DMS 273 (cell line): ENCODE measurements around the gene ST8SIA4.
A peak's percentile ranks its signal among the peaks of the same experiment; 100 is the strongest.

Experiments used
- DNase-seq: peaks from one replicate; lab custom pipeline; 2025; ENCODE audit not compliant: unreplicated experiment; lab: John Stamatoyannopoulos, UW

ST8SIA4 gene

DNA sequence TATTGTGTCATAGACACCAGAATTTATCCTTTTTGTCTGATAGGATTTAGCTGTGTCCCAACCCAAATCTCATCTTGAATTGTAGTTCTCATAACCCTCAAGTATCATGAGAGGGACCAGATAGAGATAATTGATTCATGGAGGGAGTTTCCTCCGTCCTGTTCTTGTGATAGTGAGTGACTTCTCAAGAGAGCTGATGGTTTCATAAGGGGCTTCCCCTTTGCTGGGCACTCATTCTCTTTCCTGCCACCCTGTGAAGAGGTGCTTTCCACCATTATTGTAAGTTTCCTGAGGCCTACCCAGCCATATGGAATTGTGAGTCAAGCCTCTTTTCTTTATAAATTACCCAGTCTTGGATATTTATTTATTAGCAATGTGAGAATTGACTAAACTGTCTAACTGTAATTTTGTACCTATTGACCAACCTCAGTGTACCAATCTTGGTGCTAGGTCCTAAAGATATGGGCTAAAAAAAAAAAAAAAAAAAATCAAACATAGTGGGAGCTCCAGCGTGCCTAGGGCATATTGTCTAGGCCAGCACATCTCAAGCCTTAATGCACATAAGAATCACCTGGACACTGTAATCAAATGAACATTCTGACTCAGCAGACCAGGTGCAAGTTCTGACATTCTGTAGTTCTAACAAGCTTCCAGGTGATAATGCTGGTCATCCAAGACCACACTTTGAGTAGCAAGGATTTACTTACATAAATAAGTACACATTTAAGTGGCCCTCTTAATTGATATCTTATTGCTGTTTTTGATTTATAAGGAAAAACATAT, 30.5 kb downstream of the ST8SIA4 start:
- no peak for DNase-seq

DNA sequence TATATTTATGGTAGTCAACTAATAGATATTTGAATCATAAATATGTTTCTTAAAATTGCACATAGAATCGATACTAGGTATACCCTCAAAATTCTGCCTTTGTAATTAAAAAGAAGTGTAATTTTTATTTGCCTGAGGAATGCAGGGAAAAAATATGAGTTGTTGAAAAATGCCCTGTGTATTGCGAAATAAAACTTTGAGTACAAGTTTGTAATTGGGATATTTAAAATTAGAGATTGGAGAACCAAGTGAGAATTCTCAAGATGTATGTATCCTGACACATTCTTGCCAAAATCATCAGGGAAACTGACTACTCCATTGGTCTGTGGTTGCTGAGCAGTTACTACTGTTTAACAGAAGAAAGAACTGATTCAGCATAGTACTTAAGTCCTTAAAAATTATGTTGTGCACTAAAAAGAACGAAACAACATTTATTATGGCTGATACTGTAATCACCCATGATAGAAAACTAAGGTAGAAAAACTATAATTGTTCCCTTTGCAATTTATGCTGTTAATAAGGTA, 36.0 kb downstream of the ST8SIA4 start:
- DNase-seq, result no peak

DNA sequence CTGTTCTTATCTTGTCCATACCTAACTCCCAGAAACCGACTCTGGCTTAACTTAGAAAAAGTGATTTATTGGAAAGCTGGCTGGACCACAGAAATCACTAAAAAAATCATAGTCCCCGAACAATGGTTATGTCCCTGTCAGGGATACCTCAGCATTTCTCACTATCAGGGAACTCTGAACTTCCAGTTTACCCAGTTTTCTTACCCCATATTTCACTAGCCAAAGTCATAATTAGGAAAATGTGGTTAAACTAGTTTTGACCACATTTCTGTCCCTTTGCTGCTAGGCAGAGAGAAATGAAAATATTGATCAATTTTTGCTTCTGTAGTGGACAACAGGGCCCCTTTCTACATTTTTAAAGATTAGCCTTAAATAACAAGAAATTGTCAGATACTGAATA, 38.2 kb downstream of the ST8SIA4 start:
- no peak for DNase-seq

DNA sequence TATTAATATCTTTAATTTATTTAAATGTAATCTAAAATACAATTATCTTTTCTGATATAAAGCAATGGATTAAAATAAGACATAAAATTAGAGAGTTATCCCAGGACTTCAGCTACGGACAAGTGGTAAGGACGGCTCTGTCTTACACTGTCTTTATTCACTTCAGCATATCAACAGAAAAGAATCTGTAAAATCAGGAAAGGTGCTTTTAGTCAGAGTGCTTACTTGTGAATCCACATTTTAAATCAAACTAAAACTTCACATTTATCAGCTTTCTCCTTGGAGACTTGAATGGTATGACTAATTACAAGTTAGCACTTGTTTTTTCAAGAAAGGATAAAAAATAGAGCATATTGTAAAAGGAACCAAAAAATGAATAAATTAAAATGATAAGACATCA, 39.3 kb downstream of the ST8SIA4 start:
- DNase-seq, result no peak

DNA sequence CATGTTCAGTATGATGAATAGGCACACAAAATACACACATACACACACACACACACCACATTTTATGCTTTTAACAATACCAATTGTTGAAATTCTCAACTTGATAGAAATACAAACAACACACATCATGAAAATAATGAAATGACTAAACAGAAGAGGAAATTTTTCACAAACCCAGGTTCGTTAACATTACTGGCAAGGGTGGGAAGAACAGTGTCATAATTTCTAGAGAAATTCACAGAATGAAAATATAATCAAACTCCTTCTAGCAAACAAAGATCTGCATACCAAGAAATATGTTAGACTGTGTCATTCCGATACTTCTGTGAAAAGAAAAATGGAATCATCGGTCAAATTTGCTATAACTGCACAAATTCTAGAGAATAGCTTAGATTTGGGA, 41.9 kb downstream of the ST8SIA4 start:
- no peak for DNase-seq

DNA sequence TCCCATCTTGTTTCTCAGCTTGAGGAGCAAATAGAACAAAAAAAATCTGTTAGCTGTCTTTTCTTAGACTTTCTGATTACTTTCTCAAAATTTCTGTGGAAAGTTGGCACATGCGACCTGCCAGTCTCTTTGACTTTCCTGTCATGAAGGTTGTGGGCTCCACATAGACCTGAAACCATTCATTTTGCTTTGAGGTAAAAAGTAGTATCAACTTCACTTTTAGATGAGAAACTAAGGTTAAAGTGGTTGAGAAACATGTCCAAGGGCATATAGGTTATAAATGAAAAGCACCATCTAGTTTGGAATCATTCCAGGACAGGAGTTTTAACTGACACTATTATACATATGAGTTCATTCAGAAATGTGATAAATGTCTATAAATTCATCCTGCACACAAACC, 42.7 kb downstream of the ST8SIA4 start:
- DNase-seq, result no peak

- no peak for DNase-seq
These were observed 44.0 kb downstream of the ST8SIA4 start for GRCh38 chr5:100858987-100859545.

- no peak for DNase-seq
These were observed 46.6 kb downstream of the ST8SIA4 start for GRCh38 chr5:100856462-100856861.

- DNase-seq, result no peak
These were observed 47.1 kb downstream of the ST8SIA4 start for GRCh38 chr5:100855937-100856430.

- DNase-seq, result peak; percentile 16
These were observed 47.8 kb downstream of the ST8SIA4 start for GRCh38 chr5:100855295-100855694.

- DNase-seq, result no peak
These were observed 48.5 kb downstream of the ST8SIA4 start for GRCh38 chr5:100854591-100854990.

- DNase-seq, result no peak
These were observed 49.5 kb downstream of the ST8SIA4 start for GRCh38 chr5:100853582-100853981.

DNA sequence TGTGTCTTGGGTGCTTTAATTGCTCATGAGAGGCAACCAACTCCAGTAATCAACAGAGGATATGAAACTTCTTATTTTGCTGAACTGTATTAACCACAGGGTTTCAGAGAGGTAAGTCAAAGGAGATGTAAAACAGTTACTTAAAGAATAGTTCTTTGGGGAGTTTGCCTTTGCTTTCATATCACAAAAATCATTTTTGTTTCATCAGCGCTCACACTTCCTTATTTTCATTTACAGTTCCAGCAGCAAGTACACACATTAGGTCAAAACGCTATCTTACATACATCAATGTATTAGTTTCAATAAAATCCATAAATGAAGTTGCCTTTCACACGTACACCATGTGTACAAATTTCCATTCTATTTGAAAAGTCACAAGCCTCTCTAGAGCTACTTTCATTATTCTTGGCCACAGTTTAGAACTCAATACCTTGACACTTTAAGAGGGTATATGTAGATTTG, 50.1 kb downstream of the ST8SIA4 start:
- DNase-seq, result no peak

- no peak for DNase-seq
These were observed 51.0 kb downstream of the ST8SIA4 start for GRCh38 chr5:100852051-100852450.

GRCh38 chr5:100846772-100847171, 56.3 kb downstream of the ST8SIA4 start:
- no peak for DNase-seq

DNA sequence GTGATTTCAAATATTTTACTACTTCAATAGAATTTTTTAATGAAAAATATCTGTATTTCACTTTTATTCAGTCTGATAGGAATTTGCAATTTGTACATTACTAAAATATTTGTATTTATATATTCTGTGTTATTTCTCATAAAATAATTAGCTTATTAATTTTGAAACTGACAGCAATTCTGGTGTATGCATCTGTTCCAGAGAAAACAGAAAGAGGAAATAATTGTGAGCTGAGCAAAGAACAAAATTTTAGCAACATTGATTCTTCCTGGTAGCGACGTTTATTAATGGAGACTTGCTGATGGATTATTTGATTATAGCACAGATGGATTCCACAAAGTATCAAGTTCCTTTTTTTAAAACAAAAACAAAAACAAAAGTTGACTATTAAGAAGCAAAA, 61.0 kb downstream of the ST8SIA4 start:
- no peak for DNase-seq

- no peak for DNase-seq
These were observed 61.6 kb downstream of the ST8SIA4 start for GRCh38 chr5:100841358-100842076.

- DNase-seq, result no peak
These were observed 62.3 kb downstream of the ST8SIA4 start for GRCh38 chr5:100840789-100841188.

DNA sequence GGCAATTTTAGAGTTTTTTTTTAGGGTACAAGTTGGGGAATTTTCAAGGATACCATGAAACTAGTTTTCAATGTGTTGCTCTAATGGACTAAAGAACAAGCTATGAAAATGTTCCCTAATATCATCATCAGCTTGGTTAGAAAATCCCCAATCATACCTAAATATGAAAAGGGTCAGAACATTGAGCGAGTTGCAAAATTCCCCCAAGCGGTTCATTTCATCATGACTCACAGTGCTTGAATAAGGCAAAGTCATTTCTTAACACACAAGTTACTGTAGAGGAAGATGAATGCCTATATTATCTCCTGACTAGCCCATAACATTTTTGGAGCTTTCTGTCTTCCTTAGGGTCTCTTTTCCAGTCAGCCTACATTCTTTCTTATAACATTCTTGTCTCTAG, 62.7 kb downstream of the ST8SIA4 start:
- no peak for DNase-seq

DNA sequence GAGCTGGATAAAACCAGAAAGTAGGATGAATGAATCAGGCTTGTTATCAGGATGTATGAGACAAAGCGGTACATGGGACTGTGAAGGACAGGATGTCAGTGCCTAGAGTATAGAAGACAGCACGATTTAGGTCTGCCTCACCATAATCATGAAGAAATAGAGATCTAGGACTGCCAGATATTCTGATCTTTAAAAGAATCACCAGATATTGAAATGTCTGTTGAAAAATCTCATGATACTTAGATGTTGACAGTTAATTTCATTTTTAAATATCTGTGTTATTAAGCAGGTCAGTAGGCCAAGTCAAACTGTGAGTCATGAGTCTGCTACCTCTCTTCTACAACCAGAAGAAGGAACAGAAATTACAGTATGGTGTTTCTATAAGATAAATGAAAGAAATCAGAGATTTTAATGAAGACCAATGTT, 65.0 kb downstream of the ST8SIA4 start:
- no peak for DNase-seq

DNA sequence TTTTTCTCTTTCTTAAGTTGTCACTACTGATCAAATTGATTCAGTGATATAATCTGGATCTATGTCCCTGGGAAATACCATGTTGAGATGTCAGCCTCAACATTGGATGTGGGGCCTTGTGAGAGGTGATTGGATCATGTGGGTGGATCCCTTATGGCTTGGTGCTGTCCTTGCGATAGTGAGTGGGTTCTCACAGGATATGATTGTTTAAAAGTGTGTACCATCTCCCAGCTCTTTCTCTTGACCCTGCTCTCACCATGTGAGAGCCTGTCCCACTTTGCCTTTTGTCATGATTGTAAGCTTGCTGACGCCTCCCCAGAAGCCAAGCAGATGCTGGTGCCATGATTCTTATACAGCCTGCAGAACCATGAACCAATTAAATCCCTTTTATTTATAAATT, 68.6 kb downstream of the ST8SIA4 start:
- DNase-seq, result no peak
